Endothelial cell of umbilical vein (primary cell): ENCODE results near the gene CLDN2. TPM values are rescaled to one million over a fixed set of nuclear protein-coding genes. Genes with fewer than 3 reads are reported as not detected.

ENCODE experiments used
- BruUV-seq: library from RNA; stranded (reverse); fragments of 400-500 nt; replicated peaks from 2 replicates; lab custom pipeline; 2021; lab: Mats Ljungman, UMichigan
- CTCF ChIA-PET: fragments of 300-600, 350-600 bp; sonication (Branson Sonifier 250); formaldehyde crosslinking; loops from one replicate; lab custom pipeline; 2021; ENCODE audit warnings: antibody characterized with exemption, inconsistent platforms; lab: Charles Lee
- POLR2A ChIA-PET: fragments of 300-600, 350-600 bp; sonication (Branson Sonifier 250); formaldehyde crosslinking; loops from one replicate; lab custom pipeline; 2021; ENCODE audit warnings: antibody characterized with exemption, inconsistent platforms; lab: Charles Lee
- DNase-seq: peaks from one replicate; pipeline ENCODE4 v3.0.0-alpha.2; 2011; ENCODE audit warnings: low read depth, low spot score
- FAIRE-seq: peaks from 2 replicates; lab custom pipeline; 2011; peaks lifted over from hg19 to GRCh38; lab: Jason Lieb, UNC
- H2AFZ ChIP-seq: 2 replicates; pipeline ENCODE4 v1.6.0; 2012; ENCODE audit warnings: low read depth, low read length, control low read depth, inconsistent platforms
- H3K27ac ChIP-seq: 2 replicates; pipeline ENCODE4 v1.5.1; 2011; ENCODE audit warnings: low read depth, mild to moderate bottlenecking, control low read depth, low read length, moderate library complexity; ENCODE audit not compliant: insufficient read depth
- H3K27me3 ChIP-seq, 2 experiments: 2 replicates each; pipeline versions ENCODE4 v1.6.0 to v1.6.1; 2011; ENCODE audit warnings: low read length in 2 of 2, mixed read lengths in 1 of 2; ENCODE audit not compliant: control insufficient read depth in 2 of 2, insufficient read depth in 2 of 2
- H3K36me3 ChIP-seq, 2 experiments: 2 replicates in 1 of 2; 3 replicates in 1 of 2; pipeline ENCODE4 v1.5.1; 2011; ENCODE audit warnings: low read length in 2 of 2, mild to moderate bottlenecking in 1 of 2, moderate library complexity in 1 of 2; ENCODE audit not compliant: control insufficient read depth in 2 of 2, insufficient read depth in 2 of 2; ENCODE audit errors: extremely low read depth in 1 of 2
- H3K4me1 ChIP-seq: 3 replicates; pipeline ENCODE4 v1.5.1; 2011; ENCODE audit warnings: mild to moderate bottlenecking, low read length; ENCODE audit not compliant: control insufficient read depth, insufficient read depth; ENCODE audit errors: extremely low read depth
- H3K4me2 ChIP-seq: 2 replicates; pipeline ENCODE4 v1.6.1; 2011; ENCODE audit warnings: low read length, control low read depth, mixed read lengths; ENCODE audit not compliant: insufficient read depth
- H3K4me3 ChIP-seq, 3 experiments: fragments of 200-600 bp in 1 of 3; sonication (generic), shearing (Covaris generic) in 1 of 3; replicated peaks in 1 of 3; 2 replicates each; pipeline ENCODE4 v1.5.1; 2011 to 2016; ENCODE audit warnings: control low read depth in 3 of 3, low read length in 3 of 3, mild to moderate bottlenecking in 2 of 3, inconsistent platforms in 1 of 3, low read depth in 1 of 3, moderate library complexity in 1 of 3; ENCODE audit not compliant: insufficient read depth in 1 of 3
- H3K79me2 ChIP-seq: 2 replicates; pipeline ENCODE4 v1.6.0; 2012; ENCODE audit warnings: low read length, inconsistent platforms; ENCODE audit not compliant: control insufficient read depth, insufficient read depth
- H3K9ac ChIP-seq: replicated peaks from 2 replicates; pipeline ENCODE3; 2011; ENCODE audit warnings: low read length, control low read depth; ENCODE audit not compliant: insufficient read depth; ENCODE audit errors: extremely low read depth
- H3K9me1 ChIP-seq: replicated peaks from 3 replicates; pipeline ENCODE4 v1.6.0; 2011; ENCODE audit warnings: mild to moderate bottlenecking, low read length; ENCODE audit not compliant: control insufficient read depth, insufficient read depth; ENCODE audit errors: extremely low read depth
- H3K9me3 ChIP-seq: replicated peaks from 2 replicates; pipeline ENCODE4 v1.5.1; 2012; ENCODE audit warnings: low read length, inconsistent platforms; ENCODE audit not compliant: control insufficient read depth, insufficient read depth
- H4K20me1 ChIP-seq: replicated peaks from 2 replicates; pipeline ENCODE3; 2011; ENCODE audit warnings: mild to moderate bottlenecking, low read length; ENCODE audit not compliant: control insufficient read depth, insufficient read depth; ENCODE audit errors: extremely low read depth
- CTCF ChIP-seq, 2 donors: IDR thresholded peaks; 1 replicate in 1 of 2; 2 replicates in 1 of 2; pipeline ENCODE4 v1.5.1; 2011; ENCODE audit warnings: low read length in 2 of 2, mild to moderate bottlenecking in 2 of 2, moderate library complexity in 2 of 2, control low read depth in 1 of 2, inconsistent platforms in 1 of 2, low read depth in 1 of 2; ENCODE audit not compliant: insufficient read depth in 1 of 2; ENCODE audit errors: extremely low read depth in 1 of 2
- FOS ChIP-seq: IDR thresholded peaks from 2 replicates; pipeline ENCODE4 v1.6.1; 2011; ENCODE audit warnings: mild to moderate bottlenecking, low read length, moderate library complexity, borderline replicate concordance; ENCODE audit not compliant: insufficient read depth
- GATA2 ChIP-seq: IDR thresholded peaks from 2 replicates; pipeline ENCODE4 v1.7.0; 2011; ENCODE audit warnings: low read depth, mild to moderate bottlenecking, moderate library complexity, mixed read lengths, low read length; ENCODE audit not compliant: insufficient read length, insufficient read depth
- MAX ChIP-seq: IDR thresholded peaks from 2 replicates; pipeline ENCODE4 v1.6.1; 2011; ENCODE audit not compliant: insufficient read depth, insufficient read length
- MYC ChIP-seq: IDR thresholded peaks from one replicate; pipeline ENCODE4 v1.6.1; 2011; ENCODE audit warnings: mild to moderate bottlenecking, low read depth, low read length
- dilution Hi-C: fragments of 300-500 bp; cut with MboI; formaldehyde crosslinking; loops from one replicate; pipeline ENCODE4 v1.15.0; 2019; ENCODE audit warnings: low sequenced_read_pairs; ENCODE audit not compliant: extremely low pct_ligation_motif_present
- intact Hi-C: fragments of 100-400 bp; cut with micrococcal nuclease; formaldehyde crosslinking; loops from one replicate; pipeline ENCODE4 v1.10.0; 2022
- polyA plus RNA-seq, 4 experiments: library from polyadenylated mRNA; depleted of rRNA in 3 of 4; stranded (reverse) in 3 of 4; unstranded in 1 of 4; fragments of >200 nt; gene quantifications; 2 replicates each; pipeline versions ENCODE4 v1.2.1 to v1.2.3, GENCODE V29; 2011 to 2012; ENCODE audit warnings: missing spikeins in 1 of 4
- total RNA-seq: library from RNA; stranded (reverse); gene quantifications from 2 replicates; pipeline ENCODE4 v1.2.3, GENCODE V29; 2021

The CLDN2 gene
- total and polyA plus RNA-seq, 2 donors (not counting 3 experiments of a cell fraction or from before 2014, with no cell fraction given): not detected

GRCh38 chrX:106973433-106974149 lies 53.4 kb downstream of the CLDN2 start:
- Histone ChIP-seq H3K27ac (no peak overlapping the region), H3K9me1 (no peaks in the 10 kb centered on the region), H3K4me1 (no peaks in the 10 kb centered on the region), H3K27me3 (no peaks in the 10 kb centered on the region), H2AFZ (no peak overlapping the region), H3K9ac (no peak overlapping the region), H3K79me2 (no peaks in the 10 kb centered on the region), H4K20me1 (no peaks in the 10 kb centered on the region), H3K4me2 (no peak overlapping the region), H3K36me3 (no peaks in the 10 kb centered on the region), H3K4me3 (no peak overlapping the region), H3K9me3 (no peaks in the 10 kb centered on the region)
- ChIA-PET POLR2A (no interaction called here), CTCF (no interaction called here)
- no TSS peak for BruUV-seq
- TF ChIP-seq GATA2 (no peak), CTCF (IDR thresholded peaks at IDR 0.05; ENCODE audit: extremely low read depth in 1 of 2, insufficient read depth in 1 of 2, low read depth in 1 of 2, low read length in 2 of 2) (no peak), MYC (no peak), FOS (no peak), MAX (no peak)
- dilution Hi-C loops: no loop called here
- DNase-seq (no peak), FAIRE-seq (no peak)
- intact Hi-C loops: no loop called here
